H1 (cell line): ENCODE results near the gene DDX43. TPM values are rescaled to one million over a fixed set of nuclear protein-coding genes. Genes with fewer than 3 reads are reported as not detected.

Experiments
- CTCF ChIA-PET: fragments of 300-600 bp; sonication (Branson Sonifier 250); formaldehyde crosslinking; loops from one replicate; lab custom pipeline; 2021; ENCODE audit not compliant: partially characterized antibody; lab: Charles Lee
- POLR2A ChIA-PET: fragments of 300-600 bp; sonication (Branson Sonifier 250); formaldehyde crosslinking; loops from one replicate; lab custom pipeline; 2021; ENCODE audit warnings: inconsistent platforms; ENCODE audit not compliant: partially characterized antibody; lab: Charles Lee
- DNase-seq, 2 experiments: peaks; one replicate each; pipeline versions ENCODE4 v3.0.0 to v3.0.0-alpha.2; 2010 to 2022; ENCODE audit warnings: low spot score in 2 of 2, low read depth in 1 of 2, mixed read lengths in 1 of 2
- FAIRE-seq: peaks from 2 replicates; lab custom pipeline; 2011; peaks lifted over from hg19 to GRCh38; lab: Jason Lieb, UNC
- H2AFZ ChIP-seq: 2 replicates; pipeline ENCODE4 v1.8.1; 2012; ENCODE audit warnings: low read length, inconsistent platforms
- H2AK5ac ChIP-seq: 2 replicates; pipeline ENCODE4 v1.6.1; 2013; ENCODE audit warnings: low read depth, low read length
- H2BK120ac ChIP-seq: replicated peaks from 2 replicates; pipeline ENCODE3; 2013; ENCODE audit warnings: low read depth, low read length, inconsistent platforms
- H2BK12ac ChIP-seq: 2 replicates; pipeline ENCODE4 v1.6.1; 2013; ENCODE audit warnings: low read depth, low read length
- H2BK15ac ChIP-seq: 2 replicates; pipeline ENCODE4 v1.6.1; 2013; ENCODE audit warnings: low read length
- H2BK20ac ChIP-seq: 2 replicates; pipeline ENCODE4 v1.6.1; 2013; ENCODE audit warnings: low read length
- H2BK5ac ChIP-seq: 2 replicates; pipeline ENCODE4 v1.6.1; 2013; ENCODE audit warnings: low read depth, low read length
- H3K14ac ChIP-seq: 2 replicates; pipeline ENCODE4 v1.6.1; 2013; ENCODE audit warnings: inconsistent platforms; ENCODE audit not compliant: insufficient read length
- H3K18ac ChIP-seq: 2 replicates; pipeline ENCODE4 v1.6.1; 2013; ENCODE audit warnings: low read length; ENCODE audit errors: extremely low read depth
- H3K23ac ChIP-seq: 2 replicates; pipeline ENCODE4 v1.6.1; 2013; ENCODE audit warnings: inconsistent platforms; ENCODE audit not compliant: insufficient read length
- H3K23me2 ChIP-seq: 2 replicates; pipeline ENCODE4 v1.6.1; 2013; ENCODE audit warnings: low read depth, low read length
- H3K27ac ChIP-seq: 2 replicates; pipeline ENCODE4 v1.6.1; 2011; ENCODE audit warnings: low read depth, low read length, inconsistent platforms
- H3K27me3 ChIP-seq, 4 experiments: replicated peaks in 1 of 4; 1 replicate in 1 of 4; 2 replicates in 3 of 4; pipeline versions ENCODE4 v1.6.1 to v1.8.1; 2011 to 2013; ENCODE audit warnings: low read length in 3 of 4, mild to moderate bottlenecking in 3 of 4, inconsistent platforms in 2 of 4, mixed read lengths in 2 of 4, moderate library complexity in 1 of 4; ENCODE audit not compliant: control insufficient read depth in 3 of 4, insufficient read depth in 3 of 4; ENCODE audit errors: extremely low read depth in 1 of 4
- H3K36me3 ChIP-seq, 4 experiments: 2 replicates each; pipeline versions ENCODE4 v1.6.1 to v1.8.1; 2011 to 2013; ENCODE audit warnings: mild to moderate bottlenecking in 4 of 4, low read length in 3 of 4, moderate library complexity in 2 of 4, control low read depth in 1 of 4, inconsistent platforms in 1 of 4; ENCODE audit not compliant: insufficient read depth in 4 of 4, control insufficient read depth in 2 of 4
- H3K4ac ChIP-seq: replicated peaks from 2 replicates; pipeline ENCODE3; 2013; ENCODE audit warnings: low read length, low read depth, mixed read lengths, inconsistent platforms; ENCODE audit not compliant: insufficient read length
- H3K4me1 ChIP-seq, 4 experiments: replicated peaks in 1 of 4; 1 replicate in 1 of 4; 2 replicates in 3 of 4; pipeline versions ENCODE4 v1.6.1 to v1.8.1; 2011 to 2013; ENCODE audit warnings: low read length in 3 of 4, inconsistent platforms in 2 of 4, mixed read lengths in 1 of 4; ENCODE audit not compliant: insufficient read depth in 4 of 4, control insufficient read depth in 3 of 4
- H3K4me2 ChIP-seq, 2 experiments: 2 replicates each; pipeline versions ENCODE4 v1.6.1 to v1.8.1; 2011 to 2013; ENCODE audit warnings: low read depth in 2 of 2, low read length in 2 of 2, control low read depth in 1 of 2, inconsistent platforms in 1 of 2, mild to moderate bottlenecking in 1 of 2; ENCODE audit not compliant: insufficient read depth in 1 of 2
- H3K4me3 ChIP-seq, 4 experiments: fragments of 200-600, 300-600 bp in 1 of 4; sonication (generic), shearing (Covaris generic), sonication (Bioruptor Twin) in 1 of 4; 2 replicates each; pipeline versions ENCODE4 v1.5.1 to v1.8.1; 2011 to 2016; ENCODE audit warnings: low read length in 4 of 4, low read depth in 3 of 4, control low read depth in 2 of 4, inconsistent platforms in 2 of 4, mild to moderate bottlenecking in 2 of 4, mixed read lengths in 1 of 4, moderate library complexity in 1 of 4; ENCODE audit not compliant: insufficient read depth in 2 of 4; ENCODE audit errors: extremely low read depth in 1 of 4
- H3K56ac ChIP-seq: replicated peaks from 2 replicates; pipeline ENCODE3; 2013; ENCODE audit warnings: low read depth, mild to moderate bottlenecking, mixed read lengths, low read length, inconsistent platforms; ENCODE audit not compliant: insufficient read length
- H3K79me1 ChIP-seq: 2 replicates; pipeline ENCODE4 v1.6.1; 2013; ENCODE audit warnings: low read depth, low read length, control low read depth
- H3K79me2 ChIP-seq, 2 experiments: 2 replicates each; pipeline versions ENCODE4 v1.6.1 to v1.8.1; 2012 to 2013; ENCODE audit warnings: low read length in 2 of 2, mild to moderate bottlenecking in 2 of 2, inconsistent platforms in 1 of 2; ENCODE audit not compliant: insufficient read depth in 2 of 2, control insufficient read depth in 1 of 2
- H3K9ac ChIP-seq, 4 experiments: replicated peaks in 1 of 4; 1 replicate in 1 of 4; 2 replicates in 3 of 4; pipeline versions ENCODE4 v1.6.1 to v1.8.1; 2011 to 2013; ENCODE audit warnings: low read depth in 3 of 4, low read length in 3 of 4, control low read depth in 2 of 4, mild to moderate bottlenecking in 2 of 4, moderate library complexity in 2 of 4, inconsistent platforms in 1 of 4; ENCODE audit errors: extremely low read depth in 1 of 4
- H3K9me3 ChIP-seq, 2 experiments: 2 replicates each; pipeline versions ENCODE4 v1.6.1 to v1.8.1; 2012 to 2013; ENCODE audit warnings: mild to moderate bottlenecking in 2 of 2, moderate library complexity in 2 of 2, control low read depth in 1 of 2, inconsistent platforms in 1 of 2, low read depth in 1 of 2, low read length in 1 of 2, mixed read lengths in 1 of 2; ENCODE audit not compliant: insufficient read depth in 2 of 2
- H4K20me1 ChIP-seq, 2 experiments: replicated peaks in 1 of 2; 2 replicates each; pipeline versions ENCODE3 to v1.8.1; 2011 to 2013; ENCODE audit warnings: inconsistent platforms in 2 of 2, low read length in 2 of 2, mild to moderate bottlenecking in 1 of 2; ENCODE audit not compliant: insufficient read depth in 2 of 2, control insufficient read depth in 1 of 2
- H4K5ac ChIP-seq: 2 replicates; pipeline ENCODE4 v1.6.1; 2013; ENCODE audit warnings: low read length, low read depth, mixed read lengths, inconsistent platforms; ENCODE audit not compliant: insufficient read length
- H4K8ac ChIP-seq: 2 replicates; pipeline ENCODE4 v1.8.0; 2013; ENCODE audit warnings: mild to moderate bottlenecking, moderate library complexity, low read length, inconsistent platforms; ENCODE audit not compliant: insufficient read depth; ENCODE audit errors: extremely low read depth
- H4K91ac ChIP-seq: replicated peaks from 2 replicates; pipeline ENCODE3; 2013; ENCODE audit warnings: low read length, mixed read lengths, inconsistent platforms; ENCODE audit not compliant: insufficient read length
- BCL11A ChIP-seq, 2 experiments: IDR thresholded peaks; one replicate each; pipeline ENCODE4 v1.6.1; 2011; ENCODE audit warnings: low read depth in 2 of 2, low read length in 2 of 2, mild to moderate bottlenecking in 2 of 2
- EZH2 ChIP-seq: fragments of 200-600 bp; sonication (generic); IDR thresholded peaks from 2 replicates; pipeline ENCODE4 v1.7.1; 2012; ENCODE audit warnings: low read depth, mild to moderate bottlenecking, moderate library complexity, low read length, inconsistent platforms; ENCODE audit not compliant: severe bottlenecking
- GTF2F1 ChIP-seq: IDR thresholded peaks from 2 replicates; pipeline ENCODE4 v1.6.1; 2012; ENCODE audit warnings: low read depth, low read length, improper control_type of control experiment, borderline replicate concordance
- KDM4A ChIP-seq: IDR thresholded peaks from one replicate; pipeline ENCODE4 v1.7.1; 2012; ENCODE audit warnings: low read depth, mild to moderate bottlenecking, moderate library complexity, low read length, inconsistent platforms; ENCODE audit not compliant: severe bottlenecking
- POLR2A ChIP-seq, 2 experiments: IDR thresholded peaks; 1 replicate in 1 of 2; 2 replicates in 1 of 2; pipeline ENCODE4 v1.6.1; 2011; ENCODE audit warnings: low read depth in 2 of 2, low read length in 2 of 2, mild to moderate bottlenecking in 2 of 2; ENCODE audit errors: control extremely low read depth in 1 of 2
- SIRT6 ChIP-seq: IDR thresholded peaks from one replicate; pipeline ENCODE4 v1.7.1; 2012; ENCODE audit warnings: low read length, inconsistent platforms
- SP2 ChIP-seq: IDR thresholded peaks from 2 replicates; pipeline ENCODE4 v1.6.1; 2012; ENCODE audit warnings: mild to moderate bottlenecking, low read length, inconsistent platforms
- SRF ChIP-seq: IDR thresholded peaks from 2 replicates; pipeline ENCODE4 v1.6.1; 2011; ENCODE audit warnings: mild to moderate bottlenecking, low read depth, low read length, moderate library complexity
- TAF7 ChIP-seq: optimal IDR thresholded peaks from 2 replicates; pipeline ENCODE3; 2011; ENCODE audit warnings: low read depth, mild to moderate bottlenecking, inconsistent platforms, low read length, moderate library complexity, borderline replicate concordance
- TBP ChIP-seq: IDR thresholded peaks from 2 replicates; pipeline ENCODE4 v1.6.1; 2011; ENCODE audit warnings: low read depth, low read length, improper control_type of control experiment
- WGBS, 2 experiments: shearing (Covaris generic) in 1 of 2; methylation state at CpG; one replicate each; pipeline versions ENCODE4 v1.1.6 to v1.1.7; 2013 to 2015; ENCODE audit warnings: low lambda C conversion rate in 2 of 2, mixed read lengths in 2 of 2, inconsistent platforms in 1 of 2, low coverage in 1 of 2, missing lambda C conversion rate in 1 of 2; ENCODE audit not compliant: insufficient replicate concordance in 2 of 2, insufficient coverage in 1 of 2, insufficient read length in 1 of 2; ENCODE audit errors: extremely low coverage in 1 of 2, missing lambda C conversion rate in 1 of 2; 5-methylcytosine and 5-hydroxymethylcytosine counted together
- polyA plus RNA-seq, 7 experiments: library from polyadenylated mRNA; depleted of rRNA in 3 of 7; stranded (reverse) in 5 of 7; unstranded in 2 of 7; fragments of >200 nt in 5 of 7; fragments of 200-250 nt in 2 of 7; gene quantifications; 1 replicate in 5 of 7; 2 replicates in 1 of 7; 4 replicates in 1 of 7; pipeline versions ENCODE4 v1.2.1 to v1.2.3, GENCODE V29; 2011 to 2013; ENCODE audit warnings: missing spikeins in 2 of 7, mixed read lengths in 2 of 7
- total RNA-seq: library from RNA; stranded (reverse); fragmentation: NEBNext Ultra II Directional; extraction: Animal tissue kit (Norgen Biotek cat#: 25700); gene quantifications from 2 replicates; pipeline ENCODE4 v1.2.1, GENCODE V29; 2021
- TF ChIP-seq, protein P1 (sequence below): IDR thresholded peaks from 2 replicates; pipeline ENCODE4 v1.6.1; 2011; ENCODE audit warnings: low read length, improper control_type of control experiment

The DDX43 gene
- total and polyA plus RNA-seq, 2 of the 8 experiments (the other 6 are each of a cell fraction or from before 2014, with no cell fraction given), result 0.05 TPM; not detected in 1

DNA sequence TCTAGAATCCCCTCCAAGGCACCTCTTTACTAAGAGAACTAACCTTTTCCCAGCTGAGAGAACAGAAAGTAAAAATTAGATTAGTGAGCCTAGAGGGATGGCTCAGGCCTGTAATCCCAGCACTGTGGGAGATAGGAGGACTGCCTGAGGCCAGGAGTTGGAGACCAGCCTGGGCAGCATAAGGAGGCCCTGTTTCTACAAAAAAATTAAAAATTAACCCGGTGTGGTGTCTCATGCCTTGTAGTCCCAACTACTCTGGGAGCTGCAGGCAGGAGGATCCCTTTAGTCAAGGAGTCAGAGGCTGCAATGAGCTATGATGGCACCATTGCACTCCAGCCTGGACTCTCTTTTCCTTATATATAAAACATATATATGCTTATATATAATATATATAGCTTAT, 19.4 kb upstream of the DDX43 start:
- WGBS, 2 experiments, result 82% methylated on average over 1 of the region's 1 CpG; no CpG with 5 or more reads in 1 of the 2 experiments
- no peak overlapping the region for H2AK5ac ChIP-seq
- H3K27me3 ChIP-seq, result no peaks in the 10 kb centered on the region
- TF ChIP-seq EZH2, result no peak
- TF ChIP-seq POLR2A (IDR thresholded peaks at IDR 0.05; ENCODE audit: control extremely low read depth in 1 of 2, low read depth in 2 of 2, low read length in 2 of 2), result no peak
- TF ChIP-seq SIRT6, result no peak
- no peak for TF ChIP-seq GTF2F1
- TF ChIP-seq, protein P1, sequence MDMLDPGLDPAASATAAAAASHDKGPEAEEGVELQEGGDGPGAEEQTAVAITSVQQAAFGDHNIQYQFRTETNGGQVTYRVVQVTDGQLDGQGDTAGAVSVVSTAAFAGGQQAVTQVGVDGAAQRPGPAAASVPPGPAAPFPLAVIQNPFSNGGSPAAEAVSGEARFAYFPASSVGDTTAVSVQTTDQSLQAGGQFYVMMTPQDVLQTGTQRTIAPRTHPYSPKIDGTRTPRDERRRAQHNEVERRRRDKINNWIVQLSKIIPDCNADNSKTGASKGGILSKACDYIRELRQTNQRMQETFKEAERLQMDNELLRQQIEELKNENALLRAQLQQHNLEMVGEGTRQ, result no peak
- TF ChIP-seq TBP, result no peak
- TF ChIP-seq SRF, result no peak
- no peak for TF ChIP-seq SP2
- no peak for TF ChIP-seq TAF7
- TF ChIP-seq KDM4A, result no peak
- no peak for TF ChIP-seq BCL11A (IDR thresholded peaks at IDR 0.05; ENCODE audit: low read depth in 2 of 2, low read length in 2 of 2)
- no peak overlapping the region for H2BK20ac ChIP-seq
- no peak overlapping the region for H2BK12ac ChIP-seq
- H4K20me1 ChIP-seq, result no peaks in the 10 kb centered on the region
- H4K8ac ChIP-seq, result no peak overlapping the region
- no peak overlapping the region for H3K23ac ChIP-seq
- H2BK120ac ChIP-seq, result no peak overlapping the region
- H3K9ac ChIP-seq, result no peak overlapping the region
- no peak overlapping the region for H3K4me2 ChIP-seq
- FAIRE-seq (no peak), DNase-seq (no peak)
- no peak overlapping the region for H2BK15ac ChIP-seq
- no peaks in the 10 kb centered on the region for H3K79me1 ChIP-seq
- no peaks in the 10 kb centered on the region for H3K4me1 ChIP-seq
- CTCF ChIA-PET, result interaction anchor here (0.6 to 1.3 kb wide), 3 partner anchors 13 to 25 kb away, joined by 3 to 9 read pairs (median 4); no protein-coding TSS in a partner anchor
- H3K23me2 ChIP-seq, result no peaks in the 10 kb centered on the region
- no peak overlapping the region for H2AFZ ChIP-seq
- no peak overlapping the region for H4K91ac ChIP-seq
- H3K18ac ChIP-seq, result no peak overlapping the region
- H3K79me2 ChIP-seq, result no peaks in the 10 kb centered on the region
- H3K4me3 ChIP-seq, result no peak overlapping the region
- H3K27ac ChIP-seq, result no peak overlapping the region
- H2BK5ac ChIP-seq, result no peak overlapping the region
- H3K36me3 ChIP-seq, result no peaks in the 10 kb centered on the region
- no peak overlapping the region for H3K56ac ChIP-seq
- POLR2A ChIA-PET, result interaction anchor here (1.7 kb wide), 1 partner anchor 76 kb away, joined by 3 read pairs; no protein-coding TSS in a partner anchor
- no peak overlapping the region for H3K14ac ChIP-seq
- H3K9me3 ChIP-seq, result peaks cover 0 to 4% of the 10 kb centered on the region in 2 experiments; a peak in 1 of 4 replicates
- no peak overlapping the region for H3K4ac ChIP-seq
- H4K5ac ChIP-seq, result no peak overlapping the region
